ENCODE data around the gene PHF14. TPM values are rescaled to one million over a fixed set of nuclear protein-coding genes. Genes with fewer than 3 reads are reported as not detected.

Gene PHF14
- total and polyA plus RNA-seq, 4 donors: 6.9 to 24.4 (median 15.3) TPM

- no peaks in the 10 kb centered on the region for H3K4me1 ChIP-seq (ENCODE audit: control insufficient read depth in 4 of 4, insufficient read depth in 4 of 4, low read length in 3 of 4)
- no peak overlapping the region for H3K4me3 ChIP-seq (ENCODE audit: low read depth in 1 of 3, low read length in 3 of 3)
- no peaks in the 10 kb centered on the region for H3K9me3 ChIP-seq (ENCODE audit: control insufficient read depth in 4 of 4, low read length in 3 of 4)
- no peaks in the 10 kb centered on the region for H3K27me3 ChIP-seq (ENCODE audit: control insufficient read depth in 4 of 4, insufficient read depth in 4 of 4, low read length in 3 of 4)
- no peak overlapping the region for H3K27ac ChIP-seq (ENCODE audit: low read depth in 1 of 2, low read length in 2 of 2)
- peaks cover 0 to 36% (median 14%) of the 10 kb centered on the region in 4 donors for H3K36me3 ChIP-seq (ENCODE audit: control insufficient read depth in 4 of 4, insufficient read depth in 3 of 4, low read depth in 1 of 4, low read length in 3 of 4)
- WGBS: 90% methylated on average over 3 of the region's 3 CpGs
- TF ChIP-seq CTCF (IDR thresholded peaks at IDR 0.05; ENCODE audit: low read depth, low read length, missing input control) (no peak), HNF4G (IDR thresholded peaks at IDR 0.05) (no peak), FOXA2 (IDR thresholded peaks at IDR 0.05) (no peak), JUND (IDR thresholded peaks at IDR 0.05) (no peak), SP1 (IDR thresholded peaks at IDR 0.05) (no peak), NR2F2 (IDR thresholded peaks at IDR 0.05) (no peak), YY1 (IDR thresholded peaks at IDR 0.05) (no peak), GABPA (IDR thresholded peaks at IDR 0.05 in 1 of 2, conservative IDR thresholded peaks at IDR 0.05 in 1 of 2) (no peak), TAF1 (conservative IDR thresholded peaks at IDR 0.05) (no peak), EGR1 (IDR thresholded peaks at IDR 0.05; ENCODE audit: low read depth in 2 of 2) (no peak), RXRA (IDR thresholded peaks at IDR 0.05) (no peak), HNF4A (conservative IDR thresholded peaks at IDR 0.05) (no peak), REST (IDR thresholded peaks at IDR 0.05) (no peak), FOXA1 (IDR thresholded peaks at IDR 0.05) (no peak), RAD21 (IDR thresholded peaks at IDR 0.05) (no peak)
- TF ChIP-seq, protein P1, sequence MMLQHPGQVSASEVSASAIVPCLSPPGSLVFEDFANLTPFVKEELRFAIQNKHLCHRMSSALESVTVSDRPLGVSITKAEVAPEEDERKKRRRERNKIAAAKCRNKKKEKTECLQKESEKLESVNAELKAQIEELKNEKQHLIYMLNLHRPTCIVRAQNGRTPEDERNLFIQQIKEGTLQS (IDR thresholded peaks at IDR 0.05): no peak
- TF ChIP-seq, protein P2, sequence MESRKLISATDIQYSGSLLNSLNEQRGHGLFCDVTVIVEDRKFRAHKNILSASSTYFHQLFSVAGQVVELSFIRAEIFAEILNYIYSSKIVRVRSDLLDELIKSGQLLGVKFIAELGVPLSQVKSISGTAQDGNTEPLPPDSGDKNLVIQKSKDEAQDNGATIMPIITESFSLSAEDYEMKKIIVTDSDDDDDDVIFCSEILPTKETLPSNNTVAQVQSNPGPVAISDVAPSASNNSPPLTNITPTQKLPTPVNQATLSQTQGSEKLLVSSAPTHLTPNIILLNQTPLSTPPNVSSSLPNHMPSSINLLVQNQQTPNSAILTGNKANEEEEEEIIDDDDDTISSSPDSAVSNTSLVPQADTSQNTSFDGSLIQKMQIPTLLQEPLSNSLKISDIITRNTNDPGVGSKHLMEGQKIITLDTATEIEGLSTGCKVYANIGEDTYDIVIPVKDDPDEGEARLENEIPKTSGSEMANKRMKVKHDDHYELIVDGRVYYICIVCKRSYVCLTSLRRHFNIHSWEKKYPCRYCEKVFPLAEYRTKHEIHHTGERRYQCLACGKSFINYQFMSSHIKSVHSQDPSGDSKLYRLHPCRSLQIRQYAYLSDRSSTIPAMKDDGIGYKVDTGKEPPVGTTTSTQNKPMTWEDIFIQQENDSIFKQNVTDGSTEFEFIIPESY (IDR thresholded peaks at IDR 0.05): no peak
- TF ChIP-seq, protein P3, sequence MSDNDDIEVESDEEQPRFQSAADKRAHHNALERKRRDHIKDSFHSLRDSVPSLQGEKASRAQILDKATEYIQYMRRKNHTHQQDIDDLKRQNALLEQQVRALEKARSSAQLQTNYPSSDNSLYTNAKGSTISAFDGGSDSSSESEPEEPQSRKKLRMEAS (IDR thresholded peaks at IDR 0.05): no peak
- DNase-seq (ENCODE audit: low spot score): no peak
- no peak overlapping the region for H3K9ac ChIP-seq (ENCODE audit: low read depth in 1 of 2, low read length in 2 of 2)
These were observed 230.0 kb downstream of the PHF14 start for GRCh38 chr7:11203683-11204082.
